CD4-positive, alpha-beta T cell treated with Interleukin-6 for 4 hours (primary cell): ENCODE data around the gene AUTS2.

Source experiments
- DNase-seq: peaks from one replicate; pipeline ENCODE4 v3.0.0-alpha.2; 2020; ENCODE audit warnings: mixed read lengths

Gene AUTS2

DNA sequence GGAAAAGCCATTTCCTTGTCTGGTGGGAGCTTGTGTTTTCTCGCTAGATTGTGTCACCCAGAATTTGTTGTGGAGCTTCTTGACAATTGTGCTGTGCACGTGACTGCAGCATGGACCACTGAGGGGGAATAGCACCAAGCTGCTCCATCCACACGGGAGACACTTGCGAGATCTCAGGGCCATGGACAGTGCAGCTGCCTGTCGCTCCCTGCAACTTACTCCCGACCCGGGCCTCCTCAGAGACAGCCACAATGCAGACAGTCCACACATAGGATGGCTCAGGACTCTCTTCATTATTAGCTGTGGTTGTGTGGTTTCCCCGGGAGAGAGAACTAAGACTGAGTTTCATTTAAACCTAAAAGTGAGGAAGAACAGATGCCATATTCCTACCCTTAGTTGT is 860.5 kb downstream of the AUTS2 start:
- no peak for DNase-seq

- no peak for DNase-seq
Observed at GRCh38 chr7:70459546-70459945, 861.3 kb downstream of the AUTS2 start.

DNA sequence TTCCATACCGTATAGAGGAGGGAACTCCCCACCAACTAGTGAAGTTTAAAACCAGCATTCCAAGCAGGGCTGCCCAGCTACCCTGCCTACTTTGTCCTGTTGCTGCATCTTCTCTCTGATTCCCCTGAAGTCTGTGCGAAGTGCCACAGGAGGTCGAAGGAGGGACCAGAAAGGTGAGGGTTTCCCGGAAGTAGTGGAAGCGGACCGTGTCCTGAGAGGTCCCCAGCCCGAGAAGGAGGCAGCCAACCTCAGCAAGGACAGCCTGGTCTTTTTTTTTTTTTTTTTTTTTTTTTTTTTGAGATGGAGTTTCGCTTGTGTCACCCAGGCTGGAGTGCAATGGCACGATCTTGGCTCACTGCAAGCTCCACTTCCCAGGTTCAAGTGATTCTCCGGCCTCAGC is 861.8 kb downstream of the AUTS2 start:
- DNase-seq, result no peak

DNA sequence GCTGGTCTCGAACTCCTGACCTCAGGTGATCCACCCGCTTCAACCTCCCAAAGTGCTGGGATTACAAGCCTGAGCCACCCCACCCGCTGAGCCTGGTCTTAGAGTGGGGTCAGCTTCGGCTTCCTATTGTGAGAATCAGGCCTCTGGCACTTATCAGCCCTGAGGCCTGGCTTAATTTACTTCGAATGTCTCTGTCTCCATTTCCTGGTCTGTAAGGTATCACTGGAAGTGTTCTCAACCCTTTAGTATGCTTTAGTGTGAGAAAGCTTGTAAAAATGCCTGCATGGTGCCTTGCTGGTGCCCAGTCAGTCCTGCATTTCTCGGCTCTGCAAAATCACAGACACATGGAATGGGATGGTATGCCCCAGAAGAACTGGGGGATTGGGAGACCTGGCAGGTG is 862.3 kb downstream of the AUTS2 start:
- no peak for DNase-seq

GRCh38 chr7:70463352-70463938 is 865.2 kb downstream of the AUTS2 start:
- no peak for DNase-seq

DNA sequence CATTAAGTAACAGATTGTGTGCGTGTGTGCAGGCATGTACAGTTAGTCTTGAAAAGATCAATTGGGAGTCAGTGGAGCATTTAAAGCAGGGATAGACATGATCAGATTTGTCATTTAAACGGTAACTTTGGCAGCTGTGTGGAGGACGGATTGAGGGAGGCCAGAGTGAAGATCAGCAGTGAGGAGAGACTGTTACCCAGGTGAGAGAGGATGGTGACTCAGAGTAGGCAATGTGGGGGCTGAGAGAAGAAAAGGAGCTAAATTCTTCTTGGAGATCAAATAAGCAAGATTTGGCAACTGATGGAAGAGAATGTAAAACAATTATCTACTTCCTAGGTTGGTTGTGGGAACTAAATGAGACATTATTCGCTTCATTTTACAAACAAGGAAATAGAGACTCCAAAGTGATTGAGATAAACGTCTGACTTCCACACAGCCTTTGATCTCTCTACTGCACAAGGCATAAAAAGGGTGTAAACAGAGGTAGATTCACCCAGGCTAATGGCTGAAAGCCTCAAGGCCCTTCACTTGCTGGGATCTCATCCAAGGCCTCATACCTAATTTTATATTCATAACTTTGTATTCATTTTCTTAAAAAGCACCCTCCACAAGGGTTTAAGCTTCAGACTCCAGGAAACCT is 868.6 kb downstream of the AUTS2 start:
- no peak for DNase-seq

DNA sequence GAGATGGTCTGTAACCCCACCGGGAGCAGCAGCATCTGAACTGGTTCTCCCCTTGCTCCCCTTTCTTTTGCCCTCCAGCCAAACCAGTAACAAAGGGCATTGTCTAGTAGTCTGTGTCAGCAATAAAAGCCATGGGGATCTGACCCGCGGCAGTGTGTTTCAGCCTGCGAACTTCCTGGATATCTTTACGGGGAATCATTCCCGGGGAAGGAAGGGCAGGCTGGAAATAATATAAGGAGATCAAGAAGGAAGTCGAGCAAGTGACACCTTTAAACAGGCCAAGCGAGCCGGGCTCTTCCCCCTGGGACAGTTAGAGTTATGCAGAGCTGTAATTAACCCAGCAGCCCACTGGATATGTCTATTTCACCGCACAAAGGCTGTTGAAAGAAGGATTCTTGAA is 872.5 kb downstream of the AUTS2 start:
- no peak for DNase-seq

DNA sequence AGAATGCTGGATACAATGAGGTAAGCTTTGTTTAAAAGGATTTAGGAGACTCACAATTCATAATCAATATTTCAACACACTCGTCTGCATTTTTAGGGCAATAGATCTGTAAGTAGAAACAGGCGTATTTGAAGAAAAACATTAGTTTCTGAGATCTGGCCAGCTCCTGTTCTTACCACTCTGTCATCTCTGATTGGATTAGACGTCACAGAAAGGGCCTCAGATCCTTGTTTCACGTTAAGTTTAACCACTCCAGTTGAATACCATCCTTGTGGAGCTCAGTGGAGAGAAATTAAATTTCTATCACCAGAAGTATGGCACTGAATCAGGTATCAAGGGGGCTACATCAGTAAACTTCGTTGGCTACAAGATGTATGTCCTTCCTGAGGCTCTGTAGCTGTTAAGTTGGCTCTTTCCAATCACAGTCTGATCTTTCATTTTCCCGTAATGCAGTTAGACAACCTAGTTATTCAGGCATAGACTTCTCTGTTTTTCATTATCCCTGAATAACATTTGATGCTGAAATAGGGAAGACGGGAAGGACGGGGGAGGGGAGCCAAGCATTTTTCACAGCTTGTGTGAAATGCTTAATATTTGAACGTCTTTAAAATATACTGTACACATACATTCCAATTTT is 874.4 kb downstream of the AUTS2 start:
- no peak for DNase-seq

DNA sequence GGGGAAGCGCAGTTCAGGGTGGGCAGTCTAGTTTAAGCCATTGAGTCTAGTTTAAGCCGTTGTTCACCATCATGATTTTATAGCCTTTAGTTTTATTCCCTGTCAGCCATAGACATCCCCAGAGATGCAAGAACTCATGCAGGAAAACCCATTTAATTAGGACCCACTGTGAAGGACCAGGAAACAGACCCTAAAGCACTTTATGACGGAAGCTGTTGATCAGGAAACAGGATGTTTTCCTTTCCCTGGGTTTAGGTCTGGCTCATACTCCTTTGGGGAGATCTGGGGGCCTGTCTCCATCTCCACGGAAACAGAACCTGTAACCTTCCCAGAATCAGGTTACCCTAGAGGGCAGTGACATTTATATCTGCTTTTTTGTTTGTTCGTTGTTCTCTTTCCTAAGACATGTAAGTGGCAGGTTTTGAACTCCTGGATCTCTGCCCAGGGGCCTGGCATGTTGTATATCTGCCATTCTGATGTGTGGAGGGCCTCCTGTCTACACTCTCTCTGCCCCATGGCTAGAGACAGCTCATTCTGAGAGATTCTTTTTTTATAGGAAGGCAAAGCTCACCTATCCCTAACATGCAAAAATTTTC is 876.5 kb downstream of the AUTS2 start:
- no peak for DNase-seq

DNA sequence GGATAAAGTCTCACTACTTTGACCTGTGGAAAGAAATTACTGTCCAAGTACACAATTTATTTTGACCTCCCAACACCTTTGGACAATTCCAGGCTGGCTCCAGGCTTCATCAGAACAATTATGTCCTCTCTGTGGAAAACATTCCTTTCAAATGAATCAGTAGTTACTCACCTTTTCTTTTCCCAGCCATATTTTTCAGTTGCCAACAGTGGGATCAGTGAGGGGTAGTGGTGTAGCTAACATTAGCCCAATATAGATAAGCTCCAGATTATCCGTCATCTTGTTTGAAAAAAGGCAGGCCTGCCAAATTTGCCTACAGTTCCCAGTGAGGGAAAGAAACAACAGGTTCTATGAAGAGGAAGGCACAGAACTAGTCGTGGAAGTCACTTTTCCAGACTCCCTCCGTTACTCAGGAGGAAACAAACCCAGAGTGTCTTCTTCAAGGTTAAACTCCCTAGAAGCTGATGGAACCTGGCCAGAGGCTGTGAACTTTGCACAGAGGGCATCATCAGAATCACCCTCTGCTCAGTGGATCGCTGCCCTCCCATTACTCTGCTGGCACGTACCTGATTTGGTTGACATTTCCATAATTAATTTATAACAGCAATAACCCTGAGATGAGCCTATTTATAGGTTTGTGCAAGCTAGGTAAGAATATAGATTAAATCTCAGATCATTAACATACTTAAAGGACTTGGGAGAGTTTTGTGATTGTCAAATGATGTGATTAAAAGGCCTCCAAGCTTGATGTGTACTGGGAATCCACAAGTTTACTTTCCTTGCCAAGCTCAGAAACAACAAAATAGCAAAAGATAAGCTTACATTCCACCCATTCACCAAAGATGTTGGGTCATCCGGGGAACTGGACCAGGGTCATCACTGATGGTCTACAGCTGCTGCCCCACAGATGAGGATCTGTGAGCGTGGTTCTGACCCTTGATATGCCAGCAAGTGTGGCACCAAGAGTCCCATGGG is 879.0 kb downstream of the AUTS2 start:
- no peak for DNase-seq

DNA sequence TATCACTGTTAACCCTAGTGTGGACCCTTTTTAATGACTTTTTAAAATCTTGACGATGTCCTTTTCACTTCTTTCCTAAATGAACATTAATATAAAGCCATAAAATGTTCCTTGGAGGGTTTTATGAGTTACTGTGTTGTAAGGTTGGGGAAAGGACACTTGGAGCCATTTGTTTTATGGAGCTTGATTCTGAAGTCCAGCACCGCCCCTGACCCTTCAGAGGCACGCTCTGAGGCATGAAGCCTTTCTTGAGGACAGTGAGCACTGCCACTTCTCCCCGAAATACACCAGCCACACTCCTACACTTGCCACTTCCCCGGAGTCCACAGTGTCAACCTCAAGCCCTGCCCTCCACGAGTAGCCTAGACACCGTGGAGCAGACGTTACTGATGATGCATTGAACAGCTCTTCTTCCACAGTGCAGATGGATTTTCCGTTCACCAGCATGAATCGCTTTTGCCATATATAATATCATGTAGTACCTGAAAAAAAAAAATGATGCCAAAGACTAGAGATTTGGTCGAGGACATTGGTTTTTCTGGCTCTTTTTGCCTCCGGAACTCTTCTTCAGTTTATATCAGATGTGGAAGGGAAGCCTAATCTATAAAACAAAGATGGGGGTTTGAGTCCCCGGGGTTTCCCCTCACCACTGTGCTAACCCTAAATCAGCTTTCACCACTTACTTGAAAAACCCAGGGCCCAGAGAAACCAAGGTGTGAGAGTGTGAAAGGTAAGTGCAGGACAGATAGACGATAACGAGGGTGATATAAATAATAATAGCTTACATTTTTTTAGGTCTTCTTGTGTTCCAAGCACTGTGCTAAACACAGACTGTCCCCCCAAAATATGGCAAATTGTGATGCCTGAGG is 881.1 kb downstream of the AUTS2 start:
- DNase-seq, result no peak

DNA sequence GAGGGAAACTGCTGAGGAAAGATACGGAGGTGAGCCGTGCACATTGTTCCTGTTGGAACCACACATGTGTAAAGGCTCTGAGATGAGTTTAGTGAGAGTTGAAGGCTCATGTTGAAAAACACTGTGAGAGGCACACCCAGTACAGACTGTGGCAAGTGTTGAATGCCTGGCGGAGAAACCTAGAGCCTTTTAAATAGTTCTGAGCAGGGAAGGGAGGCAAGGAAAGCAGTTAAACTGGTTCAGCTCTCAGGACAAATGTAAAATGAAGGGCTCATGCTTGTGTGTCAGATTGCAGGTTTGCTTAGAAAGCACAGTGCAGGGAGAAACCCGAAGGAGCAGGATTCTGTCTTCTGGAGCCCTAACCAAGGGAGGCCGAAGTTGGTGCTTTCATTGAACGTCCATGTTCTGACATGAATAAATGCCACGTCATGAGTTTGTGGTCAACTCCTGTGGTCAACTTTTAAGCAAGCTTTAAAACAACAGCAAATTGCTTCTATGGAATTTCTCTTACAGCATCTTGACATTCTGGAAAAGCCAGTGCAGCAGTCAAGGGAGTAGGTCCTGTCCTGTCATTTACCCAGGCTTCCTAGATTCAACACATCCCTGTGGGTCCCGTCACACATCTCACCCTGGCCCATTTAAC is 882.8 kb downstream of the AUTS2 start:
- DNase-seq, result no peak

DNA sequence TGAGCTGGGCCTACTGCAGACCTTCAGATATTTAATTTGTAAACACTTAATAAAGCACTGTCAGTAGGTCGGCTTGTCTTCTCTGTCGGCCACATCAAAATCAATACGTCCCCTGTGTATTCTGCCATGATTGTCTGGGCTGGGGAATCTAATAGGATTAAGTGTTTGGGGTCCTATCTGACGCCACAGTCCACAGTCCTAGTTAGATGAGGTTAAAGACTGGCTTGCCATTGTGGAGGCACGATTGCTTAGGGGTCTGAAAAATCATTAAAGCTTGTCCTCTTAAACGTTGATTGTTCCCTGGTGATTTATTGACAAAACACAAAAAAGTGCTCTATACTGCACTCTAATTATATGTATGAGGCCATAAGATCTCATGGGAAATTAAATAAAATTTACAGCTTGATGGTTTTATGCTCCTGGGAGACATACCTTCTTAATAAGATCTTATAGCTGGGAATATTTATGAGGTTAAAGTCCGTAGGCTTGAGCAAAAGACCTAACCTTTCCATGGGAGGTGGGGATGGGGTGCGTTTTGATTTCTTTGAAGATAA is 883.4 kb downstream of the AUTS2 start:
- DNase-seq, result no peak

- no peak for DNase-seq
Observed at GRCh38 chr7:70484255-70484654, 886.0 kb downstream of the AUTS2 start.

DNA sequence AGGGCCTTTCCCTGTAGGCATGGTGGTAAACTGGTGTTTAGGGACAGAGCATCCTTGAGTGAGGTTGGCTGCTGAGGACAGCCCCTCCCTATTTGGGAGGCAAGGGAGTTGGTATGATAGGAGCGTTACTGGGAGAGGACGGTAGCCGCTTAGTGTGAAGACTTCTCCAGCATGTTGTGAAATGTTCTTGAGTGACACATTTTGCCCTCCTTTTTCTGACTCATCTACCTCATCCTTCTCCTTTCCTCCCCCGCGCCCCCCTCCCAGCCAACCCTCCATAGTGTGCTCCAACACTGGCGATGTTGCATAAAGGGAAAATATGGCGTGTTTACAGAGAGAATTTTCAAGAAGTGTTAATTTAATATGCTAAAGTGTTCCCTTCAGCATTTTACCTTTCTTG is 888.7 kb downstream of the AUTS2 start:
- DNase-seq, result no peak

- DNase-seq, result no peak
Observed at GRCh38 chr7:70487428-70487827, 889.2 kb downstream of the AUTS2 start.

- no peak for DNase-seq
Observed at GRCh38 chr7:70487886-70488285, 889.6 kb downstream of the AUTS2 start.

GRCh38 chr7:70489813-70490212 is 891.5 kb downstream of the AUTS2 start:
- no peak for DNase-seq

DNA sequence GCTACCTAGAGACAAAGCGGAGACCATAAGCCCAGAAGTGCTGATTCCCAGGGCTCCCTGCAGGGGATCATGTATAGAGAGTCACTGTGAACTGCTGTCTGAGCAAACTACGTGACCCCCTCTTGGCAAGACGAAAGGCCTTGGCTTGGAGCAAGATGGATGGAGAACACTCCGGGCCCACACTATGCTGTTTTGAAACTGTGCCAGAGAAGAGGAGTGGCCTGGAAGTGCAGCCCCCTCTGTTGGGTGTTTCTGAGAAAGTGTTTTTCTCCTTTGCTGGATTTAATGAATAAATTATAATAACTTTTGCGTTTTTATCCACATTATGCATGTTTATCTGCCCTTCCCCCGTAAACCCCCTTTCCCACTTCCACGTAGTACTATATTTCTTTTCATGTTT is 894.4 kb downstream of the AUTS2 start:
- no peak for DNase-seq

- DNase-seq, result no peak
Observed at GRCh38 chr7:70494225-70495032, 896.2 kb downstream of the AUTS2 start.
